Astrocyte of the spinal cord (primary cell): Measurements from ENCODE around the gene ACTN3.
A peak's percentile ranks its signal among the peaks of the same experiment; 100 is the strongest.

Source experiments
- DNase-seq: peaks from one replicate; pipeline ENCODE4 v3.0.0; 2011; ENCODE audit warnings: low read depth, low spot score
- H3K4me3 ChIP-seq: 2 replicates; pipeline ENCODE4 v1.5.1; 2011; ENCODE audit warnings: low read depth, mild to moderate bottlenecking, low read length, moderate library complexity
- CTCF ChIP-seq: IDR thresholded peaks from 2 replicates; pipeline ENCODE4 v1.5.1; 2012; ENCODE audit warnings: low read depth, mild to moderate bottlenecking, low read length, inconsistent platforms
- in situ Hi-C: cut with HindIII; loops from 2 replicates; pipeline ENCODE4 v1.10.0; 2017; ENCODE audit warnings: low sequenced_read_pairs

The ACTN3 gene

DNA sequence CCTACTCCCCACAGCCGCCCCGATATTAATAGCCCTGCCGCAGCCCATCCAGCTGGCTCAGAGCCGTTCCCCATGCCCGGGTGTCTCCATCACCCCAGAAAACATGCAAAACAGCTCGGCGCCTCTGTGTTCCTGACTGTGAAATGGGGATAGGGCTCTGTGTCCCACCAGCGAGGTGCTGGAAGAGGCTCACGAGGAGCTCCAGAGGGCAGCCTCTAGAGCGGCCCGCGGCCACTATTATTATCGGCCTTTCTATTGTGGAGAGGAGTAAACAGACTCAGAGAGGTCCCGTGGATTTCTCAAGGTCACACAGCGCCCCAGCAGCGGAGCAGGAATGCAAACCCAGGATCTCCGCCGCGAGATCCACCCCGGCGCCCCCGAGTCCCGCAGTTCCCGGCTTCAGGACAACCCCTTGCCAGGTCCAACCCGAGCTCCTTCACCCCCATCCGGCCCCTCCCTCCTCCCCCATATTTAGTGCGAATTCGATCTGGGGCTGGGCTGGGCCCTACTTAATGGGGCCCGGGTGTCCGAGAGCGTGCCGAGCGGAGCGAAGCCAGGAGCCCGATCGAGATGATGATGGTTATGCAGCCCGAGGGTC, at the start of gene ACTN3:
Gene ACTN3 (plus strand): TSS at position 536 of the 598 bp plus-strand sequence. CDS start 35 bp downstream, at position 571.
- in situ Hi-C loops: no loop called here
- TF ChIP-seq CTCF: no peak
- H3K4me3 ChIP-seq: peak within 1 kb of the TSS; percentile 71
- no peak for DNase-seq

DNA sequence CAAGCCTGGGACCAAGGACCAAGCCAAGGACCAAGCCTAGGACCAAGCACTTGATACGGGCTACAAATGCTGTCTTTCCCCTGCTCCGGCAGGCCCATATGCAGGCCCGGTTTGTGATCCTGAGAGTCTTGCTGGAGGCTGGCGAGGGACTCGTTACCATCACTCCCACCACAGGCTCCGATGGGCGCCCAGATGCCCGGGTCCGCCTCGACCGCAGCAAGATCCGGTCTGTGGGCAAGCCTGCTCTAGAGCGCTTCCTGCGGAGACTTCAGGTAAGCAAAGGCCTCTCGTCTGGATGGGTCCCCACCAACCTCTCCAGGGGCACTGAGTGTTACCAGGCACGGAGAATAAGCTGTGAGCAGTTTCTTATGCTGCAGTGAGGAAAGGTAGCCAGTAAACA, 49.5 kb upstream of the ACTN3 start:
- no peak for TF ChIP-seq CTCF
- in situ Hi-C loops: no loop called here
- no peak overlapping the region for H3K4me3 ChIP-seq
- DNase-seq: no peak

DNA sequence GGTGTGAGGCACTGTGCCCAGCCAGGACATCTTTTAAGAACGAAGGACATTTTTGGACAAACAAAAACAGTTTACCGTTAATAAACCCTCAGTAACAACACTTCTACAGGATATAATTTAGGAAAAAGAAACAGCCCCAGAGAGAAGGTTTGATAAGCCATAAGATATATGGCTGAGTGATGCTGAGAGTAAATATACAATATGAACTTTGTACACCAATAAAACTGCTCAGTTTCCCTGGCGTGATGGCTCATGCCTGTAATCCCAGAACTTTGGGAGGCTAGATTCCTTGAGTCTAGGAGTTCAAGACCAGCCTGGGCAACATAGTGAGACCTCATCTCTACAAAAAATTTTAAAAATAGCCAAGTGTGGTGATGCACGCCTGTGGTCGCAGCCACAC, 48.2 kb upstream of the ACTN3 start:
- H3K4me3 ChIP-seq: no peak overlapping the region
- TF ChIP-seq CTCF: no peak
- in situ Hi-C loops: no loop called here
- no peak for DNase-seq

GRCh38 chr11:66505276-66505816, 41.4 kb upstream of the ACTN3 start:
- no peak overlapping the region for H3K4me3 ChIP-seq
- in situ Hi-C loops: no loop called here
- no peak for TF ChIP-seq CTCF
- DNase-seq: no peak

DNA sequence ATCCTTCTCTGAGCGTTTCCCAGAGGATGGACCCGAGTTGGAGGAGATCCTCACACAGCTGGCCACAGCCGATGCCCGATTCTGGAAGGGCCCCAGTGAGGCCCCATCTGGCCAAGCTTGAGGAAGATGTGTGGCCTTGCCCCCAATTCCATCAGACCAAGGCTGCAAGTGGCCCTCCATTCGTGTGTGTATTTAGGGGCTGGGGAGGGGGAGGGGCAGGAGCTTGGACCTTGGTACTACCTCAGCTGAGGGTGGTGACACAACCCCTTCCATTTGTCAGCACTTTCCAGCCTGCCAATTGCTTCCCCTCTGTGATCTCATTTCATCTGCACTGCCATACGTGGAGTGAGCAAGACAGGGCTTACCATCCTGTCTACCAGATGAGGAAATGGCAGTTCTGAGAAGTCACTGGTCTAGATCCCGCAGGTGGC, 37.6 kb upstream of the ACTN3 start:
- no peak for TF ChIP-seq CTCF
- in situ Hi-C loops: no loop called here
- no peak overlapping the region for H3K4me3 ChIP-seq
- no peak for DNase-seq

GRCh38 chr11:66510271-66510989, 36.3 kb upstream of the ACTN3 start, which contains the start of gene BBS1:
BBS1 (plus strand) TSS chr11:66510635; CDS start chr11:66510660, 25 bp downstream.
- peak within 1 kb of the TSS; percentile 90 for H3K4me3 ChIP-seq
- DNase-seq: peak; percentile 76
- in situ Hi-C loops: no loop called here
- TF ChIP-seq CTCF: no peak
